Neuronal stem cell (in vitro differentiated cells): ENCODE results near the gene MPP7.
A peak's percentile ranks its signal among the peaks of the same experiment; 100 is the strongest.

ENCODE experiments used
- DNase-seq: peaks from one replicate; pipeline ENCODE4 v3.0.0-alpha.2; 2013; ENCODE audit warnings: low spot score
- H2AFZ ChIP-seq: one replicate; pipeline ENCODE4 v1.6.1; 2013; ENCODE audit warnings: mild to moderate bottlenecking, low read length, inconsistent platforms
- H2AK5ac ChIP-seq: 2 replicates; pipeline ENCODE4 v1.6.1; 2013; ENCODE audit warnings: low read depth, mild to moderate bottlenecking, inconsistent platforms, low read length, moderate library complexity, mixed read lengths
- H2BK120ac ChIP-seq: 2 replicates; pipeline ENCODE4 v1.6.1; 2013; ENCODE audit warnings: low read depth, mild to moderate bottlenecking, inconsistent platforms, low read length, moderate library complexity, mixed read lengths
- H2BK12ac ChIP-seq: one replicate; pipeline ENCODE4 v1.6.1; 2013; ENCODE audit warnings: low read length, inconsistent platforms
- H2BK15ac ChIP-seq: 2 replicates; pipeline ENCODE4 v1.6.1; 2013; ENCODE audit warnings: mild to moderate bottlenecking, low read length, inconsistent platforms, mixed read lengths
- H2BK5ac ChIP-seq: one replicate; pipeline ENCODE4 v1.6.1; 2013; ENCODE audit warnings: inconsistent platforms, mild to moderate bottlenecking, low read length, moderate library complexity
- H3K14ac ChIP-seq: one replicate; pipeline ENCODE4 v1.6.1; 2013; ENCODE audit warnings: low read length, inconsistent platforms
- H3K18ac ChIP-seq: 2 replicates; pipeline ENCODE4 v1.6.1; 2013; ENCODE audit warnings: low read length, inconsistent platforms
- H3K23ac ChIP-seq: 2 replicates; pipeline ENCODE4 v1.6.1; 2013; ENCODE audit warnings: low read depth, mild to moderate bottlenecking, mixed read lengths, low read length, inconsistent platforms; ENCODE audit not compliant: poor library complexity
- H3K27ac ChIP-seq: replicated peaks from 3 replicates; pipeline ENCODE4 v1.5.1; 2013; ENCODE audit warnings: low read length, inconsistent platforms
- H3K27me3 ChIP-seq, 3 experiments: 2 replicates each; pipeline ENCODE4 v1.6.1; 2013; ENCODE audit warnings: low read length in 3 of 3, mild to moderate bottlenecking in 2 of 3, inconsistent platforms in 1 of 3, low read depth in 1 of 3, mixed read lengths in 1 of 3, moderate library complexity in 1 of 3; ENCODE audit not compliant: control insufficient read depth in 3 of 3, insufficient read depth in 3 of 3
- H3K36me3 ChIP-seq, 2 donors: replicated peaks in 1 of 2; 2 replicates each; pipeline ENCODE4 v1.6.1; 2013; ENCODE audit warnings: low read length in 2 of 2; ENCODE audit not compliant: control insufficient read depth in 2 of 2, insufficient read depth in 2 of 2
- H3K4ac ChIP-seq: 2 replicates; pipeline ENCODE4 v1.6.1; 2013; ENCODE audit warnings: inconsistent platforms, mild to moderate bottlenecking, low read length, moderate library complexity
- H3K4me1 ChIP-seq, 2 donors: 1 replicate in 1 of 2; 2 replicates in 1 of 2; pipeline ENCODE4 v1.6.1; 2013; ENCODE audit warnings: low read length in 2 of 2, low read depth in 1 of 2; ENCODE audit not compliant: control insufficient read depth in 2 of 2, insufficient read depth in 1 of 2
- H3K4me2 ChIP-seq: one replicate; pipeline ENCODE4 v1.6.1; 2013; ENCODE audit warnings: mild to moderate bottlenecking, low read length, inconsistent platforms; ENCODE audit not compliant: insufficient read depth, poor library complexity, severe bottlenecking
- H3K4me3 ChIP-seq, 2 donors: 2 replicates each; pipeline ENCODE4 v1.5.1; 2013; ENCODE audit warnings: low read length in 2 of 2, mild to moderate bottlenecking in 2 of 2, inconsistent platforms in 1 of 2, moderate library complexity in 1 of 2
- H3K79me1 ChIP-seq: one replicate; pipeline ENCODE4 v1.6.1; 2013; ENCODE audit warnings: low read depth, mild to moderate bottlenecking, inconsistent platforms, low read length, moderate library complexity
- H3K9ac ChIP-seq: one replicate; pipeline ENCODE4 v1.6.1; 2013; ENCODE audit warnings: mild to moderate bottlenecking, low read depth, low read length, inconsistent platforms; ENCODE audit not compliant: poor library complexity
- H3K9me3 ChIP-seq, 2 donors: replicated peaks in 1 of 2; 2 replicates each; pipeline versions ENCODE3 to v1.6.1; 2013; ENCODE audit warnings: low read length in 2 of 2, mild to moderate bottlenecking in 2 of 2, inconsistent platforms in 1 of 2, low read depth in 1 of 2, mixed read lengths in 1 of 2, moderate library complexity in 1 of 2; ENCODE audit not compliant: control insufficient read depth in 2 of 2, insufficient read depth in 1 of 2
- H4K8ac ChIP-seq: one replicate; pipeline ENCODE4 v1.6.1; 2013; ENCODE audit warnings: low read depth, mild to moderate bottlenecking, inconsistent platforms, low read length, moderate library complexity
- H4K91ac ChIP-seq: one replicate; pipeline ENCODE4 v1.6.1; 2013; ENCODE audit warnings: low read length, low read depth, mild to moderate bottlenecking, inconsistent platforms; ENCODE audit not compliant: poor library complexity
- WGBS, 2 donors: extraction: QIAGEN DNeasy Blood & Tissue Kit; methylation state at CpG; one replicate each; pipeline ENCODE4 v1.1.7; 2013; ENCODE audit warnings: missing lambda C conversion rate in 2 of 2, mixed read lengths in 1 of 2; ENCODE audit not compliant: insufficient read length in 2 of 2, insufficient replicate concordance in 1 of 2; ENCODE audit errors: extremely low coverage in 2 of 2; 5-methylcytosine and 5-hydroxymethylcytosine counted together

MPP7 gene

DNA sequence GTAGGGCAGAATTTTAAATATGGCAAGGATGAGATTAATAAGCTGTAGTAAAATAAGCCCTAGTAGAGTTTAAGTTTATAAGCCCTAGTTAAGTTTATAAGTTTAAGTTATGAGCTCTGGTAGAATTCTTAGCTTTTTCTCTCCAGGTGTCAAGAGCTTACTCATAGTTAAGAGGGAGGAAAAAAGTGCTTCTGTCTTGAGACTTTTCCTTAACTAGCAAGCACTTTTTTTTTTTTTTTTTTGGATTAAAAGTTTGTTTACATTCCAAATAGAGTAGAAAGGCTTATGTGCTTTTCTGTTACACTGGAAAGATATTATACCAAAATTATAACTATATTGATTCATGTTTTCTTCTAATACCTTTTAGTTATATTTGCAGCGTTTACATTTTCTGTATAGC, 25.5 kb upstream of the MPP7 start:
- no peak overlapping the region for H4K8ac ChIP-seq
- H3K4ac ChIP-seq = no peak overlapping the region
- no peak overlapping the region for H3K18ac ChIP-seq
- H4K91ac ChIP-seq = no peak overlapping the region
- no CpG with 5 or more reads among the region's 1 CpG for WGBS, 2 donors
- no peak overlapping the region for H2AK5ac ChIP-seq
- H3K27me3 ChIP-seq = peaks cover 0 to 2% (median 0%) of the 10 kb centered on the region in 3 experiments
- H3K4me1 ChIP-seq = peaks cover 0 to 3% of the 10 kb centered on the region in 2 donors
- H2BK15ac ChIP-seq = no peak overlapping the region
- DNase-seq = no peak
- no peak overlapping the region for H3K14ac ChIP-seq
- H2BK120ac ChIP-seq = no peak overlapping the region
- H3K4me3 ChIP-seq = no peak overlapping the region
- no peak overlapping the region for H3K9ac ChIP-seq
- no peak overlapping the region for H3K27ac ChIP-seq
- no peak overlapping the region for H2BK12ac ChIP-seq
- H3K36me3 ChIP-seq = no peaks in the 10 kb centered on the region
- no peak overlapping the region for H3K23ac ChIP-seq
- H2BK5ac ChIP-seq = no peak overlapping the region
- H3K9me3 ChIP-seq = no peaks in the 10 kb centered on the region
- H2AFZ ChIP-seq = no peak overlapping the region
- no peak overlapping the region for H3K4me2 ChIP-seq
- no peaks in the 10 kb centered on the region for H3K79me1 ChIP-seq

DNA sequence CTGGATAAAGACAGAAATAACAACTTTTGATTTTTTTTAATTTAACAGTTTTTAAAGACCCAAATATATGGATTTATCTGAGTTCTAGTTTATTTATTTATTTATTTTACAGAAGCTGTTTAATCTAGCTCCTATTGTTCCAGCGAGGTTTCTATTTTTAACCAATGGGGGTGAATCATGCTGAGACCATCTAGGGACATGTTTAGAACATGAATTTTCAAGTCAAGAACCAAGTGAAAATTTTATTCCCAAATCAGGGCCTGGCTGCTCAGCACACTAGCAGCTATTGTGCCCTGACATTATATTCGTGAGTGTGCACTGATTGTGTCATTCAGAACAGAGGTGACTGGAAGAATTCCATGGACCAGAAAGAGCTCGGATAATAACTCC, 24.6 kb upstream of the MPP7 start:
- no peak overlapping the region for H3K9ac ChIP-seq
- no peak overlapping the region for H3K14ac ChIP-seq
- DNase-seq = no peak
- H3K4ac ChIP-seq = no peak overlapping the region
- no peak overlapping the region for H3K18ac ChIP-seq
- H2AK5ac ChIP-seq = no peak overlapping the region
- H3K4me2 ChIP-seq = no peak overlapping the region
- H2BK12ac ChIP-seq = no peak overlapping the region
- no peak overlapping the region for H3K23ac ChIP-seq
- no peak overlapping the region for H2BK15ac ChIP-seq
- H3K27ac ChIP-seq = no peak overlapping the region
- H3K4me3 ChIP-seq = no peak overlapping the region
- no peak overlapping the region for H4K8ac ChIP-seq
- H4K91ac ChIP-seq = no peak overlapping the region
- H2BK5ac ChIP-seq = no peak overlapping the region
- H3K36me3 ChIP-seq = no peaks in the 10 kb centered on the region
- no peak overlapping the region for H2BK120ac ChIP-seq
- no peaks in the 10 kb centered on the region for H3K79me1 ChIP-seq
- no peak overlapping the region for H2AFZ ChIP-seq
- no CpG with 5 or more reads among the region's 3 CpGs for WGBS, 2 donors
- no peaks in the 10 kb centered on the region for H3K9me3 ChIP-seq
- peaks cover 0 to 3% of the 10 kb centered on the region in 2 donors for H3K4me1 ChIP-seq
- peaks cover 0 to 2% (median 0%) of the 10 kb centered on the region in 3 experiments for H3K27me3 ChIP-seq

DNA sequence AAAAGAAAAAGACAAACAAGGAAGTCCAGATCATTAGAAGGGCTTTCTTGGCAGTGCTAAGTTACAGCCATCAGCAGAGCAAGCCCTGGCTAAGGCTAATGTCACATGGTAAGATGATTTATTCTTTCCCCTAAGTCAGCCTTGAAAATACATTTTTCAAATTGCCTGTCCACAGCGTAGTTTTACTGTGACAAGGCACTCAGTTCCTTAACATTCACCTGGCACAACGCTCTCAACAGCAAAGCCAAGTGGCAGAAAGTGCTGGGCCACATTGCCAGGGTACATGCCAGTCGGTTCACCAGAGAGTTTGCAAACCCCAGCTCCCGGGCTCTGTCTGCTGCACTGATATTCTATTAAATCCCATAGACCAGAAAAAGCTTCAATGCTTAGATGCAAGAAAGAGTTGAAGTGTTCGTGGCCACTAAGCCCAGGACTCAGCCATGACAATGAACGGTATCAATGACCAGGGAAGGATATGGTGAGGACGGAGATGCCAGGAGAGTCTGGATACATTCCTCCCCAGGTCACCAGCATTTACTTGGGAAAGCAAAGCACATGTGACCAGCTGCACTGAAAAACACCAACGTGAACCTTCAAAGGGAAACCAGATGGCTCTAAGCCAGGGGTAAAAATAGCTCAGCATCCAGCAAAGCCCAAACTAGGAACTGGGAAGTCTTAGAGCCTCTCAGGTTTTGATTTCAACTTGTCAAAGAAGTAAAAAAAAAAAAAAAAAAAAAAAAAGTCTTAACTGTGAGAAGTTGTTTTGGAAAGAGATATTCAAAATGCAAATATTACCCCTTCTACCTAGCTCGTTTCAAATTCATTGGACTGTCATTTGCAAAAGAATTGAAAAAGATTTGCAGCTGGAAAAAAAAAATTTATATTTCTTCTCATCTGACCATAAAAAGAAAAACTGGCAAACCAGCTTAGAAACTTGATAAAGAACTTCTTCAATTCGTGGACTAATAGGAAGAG, 23.9 kb upstream of the MPP7 start:
- Histone ChIP-seq H3K18ac (no peak overlapping the region), H2BK12ac (no peak overlapping the region), H3K27me3 (peaks cover 0 to 2% (median 0%) of the 10 kb centered on the region in 3 experiments), H4K8ac (no peak overlapping the region), H3K4me2 (no peak overlapping the region), H2BK15ac (no peak overlapping the region), H4K91ac (no peak overlapping the region), H3K14ac (no peak overlapping the region), H3K4ac (no peak overlapping the region), H3K4me3 (no peak overlapping the region), H2AK5ac (no peak overlapping the region), H2BK5ac (no peak overlapping the region), H2AFZ (no peak overlapping the region), H3K23ac (no peak overlapping the region), H3K4me1 (peaks cover 0 to 3% of the 10 kb centered on the region in 2 donors), H3K9me3 (no peaks in the 10 kb centered on the region), H3K27ac (no peak overlapping the region), H2BK120ac (no peak overlapping the region), H3K36me3 (no peaks in the 10 kb centered on the region), H3K79me1 (no peaks in the 10 kb centered on the region), H3K9ac (no peak overlapping the region)
- DNase-seq = no peak
- no CpG with 5 or more reads among the region's 10 CpGs for WGBS, 2 donors

DNA sequence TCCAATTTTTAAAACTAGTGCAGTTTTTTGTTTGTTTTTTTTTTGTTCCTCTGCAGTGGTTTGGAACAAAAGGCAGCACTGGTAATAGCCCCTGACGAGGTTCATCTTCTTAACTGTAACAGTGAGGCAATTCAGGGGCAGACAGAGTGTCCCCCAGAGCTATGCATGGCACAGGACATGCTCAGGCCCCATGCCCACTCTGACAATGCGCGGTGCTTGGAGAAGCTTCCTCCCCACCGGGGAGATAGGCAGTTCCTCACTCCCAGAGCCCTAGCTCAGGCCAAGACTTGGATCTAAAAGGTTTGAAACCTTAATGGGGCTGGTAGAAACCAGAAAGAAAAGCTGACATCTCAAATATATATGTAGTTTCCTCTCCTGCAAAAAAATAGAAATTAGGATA, 17.9 kb upstream of the MPP7 start:
- DNase-seq = no peak
- Histone ChIP-seq H2BK120ac (no peak overlapping the region), H3K27ac (no peak overlapping the region), H3K27me3 (no peaks in the 10 kb centered on the region), H3K9me3 (no peaks in the 10 kb centered on the region), H3K4me1 (no peaks in the 10 kb centered on the region), H3K4me3 (no peak overlapping the region), H3K18ac (peak overlapping the region; percentile 52), H4K91ac (no peak overlapping the region), H3K36me3 (no peaks in the 10 kb centered on the region), H3K23ac (no peak overlapping the region), H2AK5ac (no peak overlapping the region), H2BK5ac (no peak overlapping the region), H3K79me1 (no peaks in the 10 kb centered on the region), H3K9ac (no peak overlapping the region), H2AFZ (no peak overlapping the region), H3K4me2 (no peak overlapping the region), H4K8ac (no peak overlapping the region), H2BK12ac (no peak overlapping the region), H3K4ac (no peak overlapping the region), H3K14ac (no peak overlapping the region), H2BK15ac (no peak overlapping the region)
- WGBS, 2 donors = no CpG with 5 or more reads among the region's 4 CpGs
